Spinal cord (tissue), 10 donors: ENCODE measurements around the gene MARCHF10. TPM values are rescaled to one million over a fixed set of nuclear protein-coding genes. Genes with fewer than 3 reads are reported as not detected.

ENCODE experiments used
- DNase-seq, 6 donors: peaks; one replicate each; pipeline versions ENCODE4 v3.0.0 to v3.0.0-alpha.2; 2013 to 2015; ENCODE audit warnings: low spot score in 6 of 6, low read depth in 4 of 6
- H3K27ac ChIP-seq: one replicate; pipeline ENCODE4 v1.5.1; 2013; ENCODE audit warnings: low read depth, low read length, control low read depth
- H3K27me3 ChIP-seq: one replicate; pipeline ENCODE4 v1.6.1; 2013; ENCODE audit warnings: low read length; ENCODE audit not compliant: control insufficient read depth, insufficient read depth
- H3K36me3 ChIP-seq: one replicate; pipeline ENCODE4 v1.6.1; 2013; ENCODE audit warnings: low read length; ENCODE audit not compliant: control insufficient read depth, insufficient read depth
- H3K4me1 ChIP-seq: one replicate; pipeline ENCODE4 v1.6.1; 2013; ENCODE audit warnings: low read length; ENCODE audit not compliant: control insufficient read depth, insufficient read depth
- H3K4me3 ChIP-seq: one replicate; pipeline ENCODE4 v1.5.1; 2013; ENCODE audit warnings: low read depth, low read length, control low read depth
- H3K9me3 ChIP-seq: one replicate; pipeline ENCODE4 v1.6.1; 2013; ENCODE audit warnings: low read length; ENCODE audit not compliant: control insufficient read depth, insufficient read depth
- WGBS: methylation state at CpG from one replicate; pipeline ENCODE4 v1.1.5; 2013; ENCODE audit warnings: missing lambda C conversion rate; ENCODE audit not compliant: insufficient coverage; 5-methylcytosine and 5-hydroxymethylcytosine counted together
- polyA plus RNA-seq, 2 donors: library from polyadenylated mRNA; unstranded; fragments of 120-200 nt; gene quantifications; one replicate each; pipeline ENCODE4 v1.2.1, GENCODE V29; 2013; ENCODE audit not compliant: insufficient read length in 2 of 2
- total RNA-seq, 2 donors: library from RNA; depleted of rRNA in 1 of 2; stranded (reverse); fragments of 120-200 nt in 1 of 2; fragments of >200 nt in 1 of 2; gene quantifications; one replicate each; pipeline versions ENCODE4 v1.2.3 to v1.2.4, GENCODE V29; 2013 to 2014
- donor health status: healthy.

The MARCHF10 gene
- total and polyA plus RNA-seq, 4 donors = 0.59 to 3.6 (median 2.6) TPM

GRCh38 chr17:62671553-62671952, 136.6 kb downstream of the MARCHF10 start:
- 64% methylated on average over 14 of the region's 14 CpGs for WGBS
- H3K4me3 ChIP-seq = no peak overlapping the region
- no peak overlapping the region for H3K27ac ChIP-seq
- peaks cover 41% of the 10 kb centered on the region for H3K36me3 ChIP-seq
- H3K27me3 ChIP-seq = no peaks in the 10 kb centered on the region
- no peaks in the 10 kb centered on the region for H3K9me3 ChIP-seq
- peaks cover 46% of the 10 kb centered on the region for H3K4me1 ChIP-seq
- DNase-seq = no peak

- H3K4me3 ChIP-seq = no peak overlapping the region
- peak in 2 of 6 donors; percentile 60 to 91 for DNase-seq
- H3K36me3 ChIP-seq = peaks cover 48% of the 10 kb centered on the region
- no peaks in the 10 kb centered on the region for H3K27me3 ChIP-seq
- no peak overlapping the region for H3K27ac ChIP-seq
- 54% methylated on average over 22 of the region's 24 CpGs for WGBS
- no peaks in the 10 kb centered on the region for H3K9me3 ChIP-seq
- H3K4me1 ChIP-seq = peaks cover 34% of the 10 kb centered on the region
Observed at GRCh38 chr17:62670202-62670821, 137.8 kb downstream of the MARCHF10 start.

DNA sequence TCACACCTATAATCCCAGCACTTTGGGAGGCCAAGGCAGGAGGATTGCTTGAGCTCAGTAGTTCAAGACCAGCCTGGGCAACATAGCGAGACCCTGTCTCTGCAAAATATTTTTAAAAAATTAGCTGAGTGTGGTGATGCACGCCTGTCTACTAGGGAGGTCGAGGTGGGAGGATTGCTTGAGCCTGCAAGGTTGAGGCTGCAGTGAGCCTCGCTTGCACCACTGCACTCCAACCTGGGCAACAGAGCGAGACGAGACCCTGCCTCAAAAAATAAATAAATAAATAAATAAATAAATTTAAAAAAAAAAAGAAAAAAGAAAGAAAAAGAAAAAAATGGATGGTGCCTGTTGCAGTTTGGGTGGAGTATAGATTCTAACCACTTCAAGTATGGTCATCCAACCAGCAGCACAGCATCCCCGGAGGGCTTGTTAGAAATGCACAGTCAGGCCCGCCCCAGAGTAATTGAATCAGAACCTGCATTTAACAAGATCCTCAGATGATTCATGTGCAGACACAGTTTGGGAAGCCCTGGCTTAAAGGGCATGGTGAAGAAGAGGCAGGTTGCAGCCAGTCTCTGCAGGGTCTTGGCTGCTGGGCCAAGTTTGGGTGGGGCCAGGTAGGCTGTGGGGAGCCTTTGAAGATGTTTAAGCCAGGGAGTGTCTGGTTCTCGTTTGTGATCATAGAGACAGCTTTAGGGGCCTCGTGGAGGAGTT, 139.9 kb downstream of the MARCHF10 start:
- Histone ChIP-seq H3K4me1 (peaks cover 16% of the 10 kb centered on the region), H3K9me3 (no peaks in the 10 kb centered on the region), H3K27me3 (no peaks in the 10 kb centered on the region), H3K36me3 (peaks cover 48% of the 10 kb centered on the region), H3K4me3 (no peak overlapping the region), H3K27ac (no peak overlapping the region)
- WGBS = 81% methylated on average over 5 of the region's 10 CpGs
- no peak for DNase-seq

GRCh38 chr17:62666801-62667591, 141.1 kb downstream of the MARCHF10 start:
- peaks cover 13% of the 10 kb centered on the region for H3K4me1 ChIP-seq
- peaks cover 46% of the 10 kb centered on the region for H3K36me3 ChIP-seq
- no peaks in the 10 kb centered on the region for H3K27me3 ChIP-seq
- 92% methylated on average over 16 of the region's 40 CpGs for WGBS
- H3K27ac ChIP-seq = no peak overlapping the region
- no peak for DNase-seq
- no peak overlapping the region for H3K4me3 ChIP-seq
- H3K9me3 ChIP-seq = no peaks in the 10 kb centered on the region

DNA sequence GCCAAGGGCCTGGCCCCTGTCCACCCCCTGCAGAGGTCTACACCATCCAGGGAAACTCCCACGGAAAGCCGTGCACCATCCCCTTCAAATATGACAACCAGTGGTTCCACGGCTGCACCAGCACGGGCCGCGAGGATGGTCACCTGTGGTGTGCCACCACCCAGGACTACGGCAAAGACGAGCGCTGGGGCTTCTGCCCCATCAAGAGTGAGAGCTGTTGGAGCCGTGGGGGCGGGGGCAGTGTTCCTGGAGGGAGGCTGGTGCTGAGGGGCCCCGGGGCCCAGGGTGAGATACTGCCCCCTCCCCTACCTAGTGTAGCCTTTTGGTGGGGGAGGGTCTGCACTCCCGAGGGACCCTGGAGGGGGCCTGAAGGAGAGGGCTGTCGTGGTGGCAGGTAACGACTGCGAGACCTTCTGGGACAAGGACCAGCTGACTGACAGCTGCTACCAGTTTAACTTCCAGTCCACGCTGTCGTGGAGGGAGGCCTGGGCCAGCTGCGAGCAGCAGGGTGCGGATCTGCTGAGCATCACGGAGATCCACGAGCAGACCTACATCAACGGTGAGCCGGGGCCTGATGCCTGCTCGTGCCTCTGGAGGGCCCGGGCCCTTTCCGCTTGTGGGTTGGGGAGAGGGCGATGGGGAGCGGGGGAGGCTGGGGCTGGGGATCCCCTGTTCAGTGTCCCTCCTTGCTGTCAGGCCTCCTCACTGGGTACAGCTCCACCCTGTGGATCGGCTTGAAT, 141.9 kb downstream of the MARCHF10 start:
- WGBS = 83% methylated on average over 24 of the region's 30 CpGs

DNA sequence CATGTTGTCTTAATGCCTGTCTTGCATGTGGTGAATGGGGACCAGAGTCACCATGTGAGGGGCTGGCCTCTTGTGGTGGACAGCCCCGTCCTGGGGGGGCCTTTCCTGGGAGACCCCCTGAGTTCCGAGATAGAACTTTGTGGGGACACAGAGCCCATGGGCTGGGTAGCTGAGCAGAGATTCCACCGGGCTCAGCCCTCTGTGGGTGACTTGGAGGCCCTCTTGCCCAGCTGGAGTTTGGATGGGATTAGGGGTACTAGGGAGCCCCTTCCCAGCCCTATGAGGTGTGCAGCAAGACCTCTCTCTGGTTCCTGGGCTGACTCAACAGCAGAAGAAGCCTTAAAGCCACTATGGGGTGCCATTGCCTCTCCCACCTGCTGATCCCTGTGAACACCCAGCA, 142.5 kb downstream of the MARCHF10 start:
- H3K36me3 ChIP-seq = peaks cover 40% of the 10 kb centered on the region
- no peak for DNase-seq
- H3K27me3 ChIP-seq = no peaks in the 10 kb centered on the region
- 95% methylated on average over 2 of the region's 3 CpGs for WGBS
- peaks cover 2% of the 10 kb centered on the region for H3K9me3 ChIP-seq
- H3K4me3 ChIP-seq = no peak overlapping the region
- H3K27ac ChIP-seq = no peak overlapping the region
- H3K4me1 ChIP-seq = peaks cover 10% of the 10 kb centered on the region

More for the DNA sequence above, 141.9 kb downstream of the MARCHF10 start:
- Histone ChIP-seq H3K27ac (no peak overlapping the region), H3K4me3 (no peak overlapping the region), H3K9me3 (no peaks in the 10 kb centered on the region), H3K36me3 (peaks cover 40% of the 10 kb centered on the region), H3K27me3 (no peaks in the 10 kb centered on the region), H3K4me1 (peaks cover 11% of the 10 kb centered on the region)
- DNase-seq = no peak

GRCh38 chr17:62664336-62665120, 143.6 kb downstream of the MARCHF10 start:
- DNase-seq = no peak
- Histone ChIP-seq H3K4me1 (no peaks in the 10 kb centered on the region), H3K4me3 (no peak overlapping the region)

DNA sequence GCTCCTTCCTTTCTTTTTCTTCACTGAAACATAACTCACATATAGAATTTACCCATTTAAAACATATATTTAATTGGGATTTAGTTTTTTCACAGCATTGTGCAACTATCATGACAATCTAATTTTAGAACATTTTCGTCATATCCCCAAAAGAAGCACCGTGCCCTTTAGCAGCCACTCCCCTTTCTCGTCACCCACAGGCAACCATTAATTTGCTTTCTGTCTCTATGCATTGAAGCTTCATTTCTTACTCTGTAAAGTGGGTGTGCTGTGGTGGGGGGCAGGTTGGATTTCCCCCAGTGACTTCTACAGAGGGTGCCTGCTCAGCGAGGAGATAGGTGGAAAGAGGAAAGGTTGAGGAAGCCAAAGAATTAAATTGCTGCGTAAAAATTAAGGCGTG, 144.8 kb downstream of the MARCHF10 start:
- WGBS = 100% methylated on average over 2 of the region's 6 CpGs
- Histone ChIP-seq H3K36me3 (peaks cover 31% of the 10 kb centered on the region), H3K4me3 (no peak overlapping the region), H3K27ac (no peak overlapping the region), H3K9me3 (peaks cover 2% of the 10 kb centered on the region), H3K27me3 (no peaks in the 10 kb centered on the region), H3K4me1 (peaks cover 4% of the 10 kb centered on the region)
- no peak for DNase-seq

More at GRCh38 chr17:62664336-62665120, 143.6 kb downstream of the MARCHF10 start:
- H3K27ac ChIP-seq = no peak overlapping the region
- WGBS = 95% methylated on average over 24 of the region's 25 CpGs
- peaks cover 31% of the 10 kb centered on the region for H3K36me3 ChIP-seq
- peaks cover 2% of the 10 kb centered on the region for H3K9me3 ChIP-seq
- H3K27me3 ChIP-seq = no peaks in the 10 kb centered on the region
